ENCODE measurements around the gene WSB1. TPM values are rescaled to one million over a fixed set of nuclear protein-coding genes. Genes with fewer than 3 reads are reported as not detected.

The WSB1 gene, protein sequence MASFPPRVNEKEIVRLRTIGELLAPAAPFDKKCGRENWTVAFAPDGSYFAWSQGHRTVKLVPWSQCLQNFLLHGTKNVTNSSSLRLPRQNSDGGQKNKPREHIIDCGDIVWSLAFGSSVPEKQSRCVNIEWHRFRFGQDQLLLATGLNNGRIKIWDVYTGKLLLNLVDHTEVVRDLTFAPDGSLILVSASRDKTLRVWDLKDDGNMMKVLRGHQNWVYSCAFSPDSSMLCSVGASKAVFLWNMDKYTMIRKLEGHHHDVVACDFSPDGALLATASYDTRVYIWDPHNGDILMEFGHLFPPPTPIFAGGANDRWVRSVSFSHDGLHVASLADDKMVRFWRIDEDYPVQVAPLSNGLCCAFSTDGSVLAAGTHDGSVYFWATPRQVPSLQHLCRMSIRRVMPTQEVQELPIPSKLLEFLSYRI
- total RNA-seq, result 282 TPM
- long read RNA-seq, full-length matches to known transcripts, result 61 of 165 reads
- long read RNA-seq, partial matches to known transcripts, result 61 of 165 reads
- long read RNA-seq, other reads (novel, unspliced or antisense), result 43 of 165 reads

- H3K36me3 ChIP-seq, result peaks cover 4% of the 10 kb centered on the region
- TF ChIP-seq CTCF (IDR thresholded peaks at IDR 0.05), result no peak
- H3K27me3 ChIP-seq (ENCODE audit: low read depth), result no peaks in the 10 kb centered on the region
- ATAC-seq (peak; percentile 95 to 97), DNase-seq (peak; percentile 95)
- H3K27ac ChIP-seq, result peak within 1 kb of the TSS; percentile 99
- intact Hi-C loops (cut with DNase I), result loop anchor here (5.0 kb wide), 1 partner anchor 37 kb away; no protein-coding TSS in a partner anchor
- H3K4me1 ChIP-seq, result peaks cover 39% of the 10 kb centered on the region
- peak within 1 kb of the TSS; percentile 90 for H3K4me3 ChIP-seq
- no peaks in the 10 kb centered on the region for H3K9me3 ChIP-seq
Measured at GRCh38 chr17:27293898-27294688, at the start of gene WSB1. Gene WSB1, plus strand, starts transcription at chr17:27294114. Its CDS starts 282 bp downstream, at chr17:27294396.

- intact Hi-C loops (cut with DNase I), result loop anchor here (10.0 kb wide), 1 partner anchor 90 kb away; no protein-coding TSS in a partner anchor
- peak; percentile 80 for DNase-seq
- no peak for TF ChIP-seq CTCF (IDR thresholded peaks at IDR 0.05)
Measured at GRCh38 chr17:27244491-27245223, 49.3 kb upstream of the WSB1 start.

GRCh38 chr17:27245230-27245696 is 48.7 kb upstream of the WSB1 start:
- no peaks in the 10 kb centered on the region for H3K9me3 ChIP-seq
- no peaks in the 10 kb centered on the region for H3K27me3 ChIP-seq (ENCODE audit: low read depth)
- peak overlapping the region; percentile 34 for H3K4me3 ChIP-seq
- peaks cover 81% of the 10 kb centered on the region for H3K4me1 ChIP-seq
- DNase-seq (peak; percentile 91), ATAC-seq (peak; percentile 86 to 91)
- no peaks in the 10 kb centered on the region for H3K36me3 ChIP-seq
- peak; percentile 78 for TF ChIP-seq CTCF (IDR thresholded peaks at IDR 0.05)
- H3K27ac ChIP-seq, result peak overlapping the region; percentile 87
- intact Hi-C loops (cut with DNase I), result loop anchor here (10.0 kb wide), 1 partner anchor 90 kb away; no protein-coding TSS in a partner anchor

More at GRCh38 chr17:27244491-27245223, 49.3 kb upstream of the WSB1 start:
- ATAC-seq, result peak; percentile 76 to 84
- no peaks in the 10 kb centered on the region for H3K9me3 ChIP-seq
- no peaks in the 10 kb centered on the region for H3K27me3 ChIP-seq (ENCODE audit: low read depth)
- H3K4me1 ChIP-seq, result peaks cover 87% of the 10 kb centered on the region
- peak overlapping the region; percentile 87 for H3K27ac ChIP-seq
- peak overlapping the region; percentile 34 for H3K4me3 ChIP-seq
- no peaks in the 10 kb centered on the region for H3K36me3 ChIP-seq

- ATAC-seq (no peak), DNase-seq (no peak)
- H3K27me3 ChIP-seq (ENCODE audit: low read depth), result no peaks in the 10 kb centered on the region
- H3K4me3 ChIP-seq, result no peak overlapping the region
- H3K27ac ChIP-seq, result peak overlapping the region; percentile 87
- H3K9me3 ChIP-seq, result no peaks in the 10 kb centered on the region
- no peaks in the 10 kb centered on the region for H3K36me3 ChIP-seq
- H3K4me1 ChIP-seq, result peaks cover 68% of the 10 kb centered on the region
- no peak for TF ChIP-seq CTCF (IDR thresholded peaks at IDR 0.05)
- intact Hi-C loops (cut with DNase I), result loop anchor here (10.0 kb wide), 1 partner anchor 88 kb away; no protein-coding TSS in a partner anchor
Measured at GRCh38 chr17:27246537-27246936, 47.4 kb upstream of the WSB1 start.
